Measurements from ENCODE around the gene MCF2L2. TPM values are rescaled to one million over a fixed set of nuclear protein-coding genes. Genes with fewer than 3 reads are reported as not detected.

Gene MCF2L2
- total RNA-seq, 1 experiment from 2014 or later: 3.9 TPM

- H3K4me1 ChIP-seq: no peaks in the 10 kb centered on the region
Observed at GRCh38 chr3:183331498-183331897, 96.9 kb downstream of the MCF2L2 start.

GRCh38 chr3:183330881-183331280 is 97.5 kb downstream of the MCF2L2 start:
- BruUV-seq (replicated peaks): no TSS peak
- intact Hi-C loops (cut with micrococcal nuclease; ENCODE audit: unreplicated experiment): no loop called here
- Mint-ChIP-seq H3K4me1 (ENCODE audit: low read depth, unreplicated experiment) (peaks cover 12% of the 10 kb centered on the region), H3K27ac (ENCODE audit: unreplicated experiment) (no peak overlapping the region), H3K36me3 (ENCODE audit: insufficient read depth, unreplicated experiment) (no peaks in the 10 kb centered on the region), H3K27me3 (ENCODE audit: insufficient read depth, unreplicated experiment) (no peaks in the 10 kb centered on the region), H3K9me3 (ENCODE audit: unreplicated experiment) (no peaks in the 10 kb centered on the region), H3K4me3 (ENCODE audit: unreplicated experiment) (no peak overlapping the region)
- TF ChIP-seq CTCF (IDR thresholded peaks at IDR 0.05; ENCODE audit: insufficient read depth in 1 of 2, low read depth in 1 of 2, low read length in 1 of 2, severe bottlenecking in 1 of 2, unreplicated experiment in 1 of 2): no peak
- H3K27me3 ChIP-seq (replicated peaks; ENCODE audit: control insufficient read depth, insufficient read depth, low read length): no peaks in the 10 kb centered on the region
- no peaks in the 10 kb centered on the region for H3K36me3 ChIP-seq (ENCODE audit: control insufficient read depth, insufficient read depth, low read length)
- ChIA-PET POLR2A (no interaction called here), CTCF (no interaction called here)
- H3K4me3 ChIP-seq (ENCODE audit: low read depth, low read length): no peak overlapping the region
- no peaks in the 10 kb centered on the region for H3K9me3 ChIP-seq
- no peak for DNase-seq
- no peaks in the 10 kb centered on the region for H3K4me1 ChIP-seq

More at GRCh38 chr3:183331498-183331897, 96.9 kb downstream of the MCF2L2 start:
- no peak for TF ChIP-seq CTCF (IDR thresholded peaks at IDR 0.05; ENCODE audit: insufficient read depth in 1 of 2, low read depth in 1 of 2, low read length in 1 of 2, severe bottlenecking in 1 of 2, unreplicated experiment in 1 of 2)
- H3K36me3 ChIP-seq (ENCODE audit: control insufficient read depth, insufficient read depth, low read length): no peaks in the 10 kb centered on the region
- no TSS peak for BruUV-seq (replicated peaks)
- DNase-seq: no peak
- Mint-ChIP-seq H3K4me3 (ENCODE audit: unreplicated experiment) (no peak overlapping the region), H3K27ac (ENCODE audit: unreplicated experiment) (no peak overlapping the region), H3K27me3 (ENCODE audit: insufficient read depth, unreplicated experiment) (no peaks in the 10 kb centered on the region), H3K36me3 (ENCODE audit: insufficient read depth, unreplicated experiment) (no peaks in the 10 kb centered on the region), H3K9me3 (ENCODE audit: unreplicated experiment) (no peaks in the 10 kb centered on the region), H3K4me1 (ENCODE audit: low read depth, unreplicated experiment) (peaks cover 12% of the 10 kb centered on the region)
- ChIA-PET POLR2A (no interaction called here), CTCF (no interaction called here)
- no peak overlapping the region for H3K4me3 ChIP-seq (ENCODE audit: low read depth, low read length)
- H3K27me3 ChIP-seq (replicated peaks; ENCODE audit: control insufficient read depth, insufficient read depth, low read length): no peaks in the 10 kb centered on the region
- H3K9me3 ChIP-seq: no peaks in the 10 kb centered on the region
- intact Hi-C loops (cut with micrococcal nuclease; ENCODE audit: unreplicated experiment): no loop called here

- intact Hi-C loops (cut with micrococcal nuclease; ENCODE audit: unreplicated experiment): no loop called here
- BruUV-seq (replicated peaks): no TSS peak
- no peak for TF ChIP-seq CTCF (IDR thresholded peaks at IDR 0.05; ENCODE audit: insufficient read depth in 1 of 2, low read depth in 1 of 2, low read length in 1 of 2, severe bottlenecking in 1 of 2, unreplicated experiment in 1 of 2)
- POLR2A ChIA-PET: no interaction called here
- no peaks in the 10 kb centered on the region for H3K9me3 ChIP-seq
- Mint-ChIP-seq H3K36me3 (ENCODE audit: insufficient read depth, unreplicated experiment) (no peaks in the 10 kb centered on the region), H3K9me3 (ENCODE audit: unreplicated experiment) (no peaks in the 10 kb centered on the region), H3K4me1 (ENCODE audit: low read depth, unreplicated experiment) (peaks cover 12% of the 10 kb centered on the region), H3K27ac (ENCODE audit: unreplicated experiment) (no peak overlapping the region), H3K27me3 (ENCODE audit: insufficient read depth, unreplicated experiment) (no peaks in the 10 kb centered on the region), H3K4me3 (ENCODE audit: unreplicated experiment) (no peak overlapping the region)
- H3K36me3 ChIP-seq (ENCODE audit: control insufficient read depth, insufficient read depth, low read length): no peaks in the 10 kb centered on the region
- CTCF ChIA-PET: no interaction called here
- no peaks in the 10 kb centered on the region for H3K27me3 ChIP-seq (replicated peaks; ENCODE audit: control insufficient read depth, insufficient read depth, low read length)
- no peaks in the 10 kb centered on the region for H3K4me1 ChIP-seq
- no peak overlapping the region for H3K4me3 ChIP-seq (ENCODE audit: low read depth, low read length)
- no peak for DNase-seq
Observed at GRCh38 chr3:183329543-183329942, 98.9 kb downstream of the MCF2L2 start.

Data from Caco-2 (cell line).